Activated CD4-positive, alpha-beta T cell treated with anti-CD3 and anti-CD28 coated beads for 36 hours (primary cell): ENCODE data around the gene ASIC3. TPM values are rescaled to one million over a fixed set of nuclear protein-coding genes. Genes with fewer than 3 reads are reported as not detected.

Experiments
- ATAC-seq: fragments of 200-7000 bp; cut with Tn5 transposase; one replicate; pipeline ENCODE4 v1.10.0; 2021; ENCODE audit warnings: mild to moderate bottlenecking, moderate library complexity
- CTCF ChIA-PET: fragments of 350-600 bp; sonication (Branson Sonifier 250); formaldehyde crosslinking; loops from one replicate; lab custom pipeline; 2021; ENCODE audit warnings: antibody characterized with exemption; lab: Charles Lee
- POLR2A ChIA-PET: fragments of 350-600 bp; sonication (Branson Sonifier 250); formaldehyde crosslinking; loops from one replicate; lab custom pipeline; 2021; ENCODE audit warnings: antibody characterized with exemption, inconsistent platforms; lab: Charles Lee
- DNase-seq: peaks from one replicate; pipeline ENCODE4 v3.0.0-alpha.2; 2020
- H3K27ac Mint-ChIP-seq: one replicate; pipeline ENCODE4 v1.8.0; 2021; ENCODE audit warnings: mixed read lengths
- H3K27me3 Mint-ChIP-seq: one replicate; pipeline ENCODE4 v1.8.0; 2021; ENCODE audit warnings: mixed read lengths
- H3K36me3 Mint-ChIP-seq: one replicate; pipeline ENCODE4 v1.8.0; 2021; ENCODE audit warnings: low read depth, mixed read lengths
- H3K4me1 Mint-ChIP-seq: one replicate; pipeline ENCODE4 v1.8.0; 2021; ENCODE audit warnings: mixed read lengths
- H3K4me3 Mint-ChIP-seq: one replicate; pipeline ENCODE4 v1.8.0; 2021; ENCODE audit warnings: mild to moderate bottlenecking, moderate library complexity, mixed read lengths
- H3K9me3 Mint-ChIP-seq: one replicate; pipeline ENCODE4 v1.8.0; 2021; ENCODE audit warnings: low read depth, mixed read lengths
- intact Hi-C, 2 experiments: fragments of 100-400 bp; cut with DNase I in 1 of 2; cut with micrococcal nuclease in 1 of 2; formaldehyde crosslinking; loops; one replicate each; pipeline versions ENCODE4 v1.14.2 to v1.15.1; 2022 to 2024; cut with DNase I, micrococcal nuclease
- total RNA-seq, 2 experiments: library from RNA; stranded (reverse); gene quantifications; one replicate each; pipeline ENCODE4 v1.2.3, GENCODE V29; 2021

The ASIC3 gene
- total RNA-seq, 2 experiments from 2014 or later = 5.5 to 6.7 TPM

GRCh38 chr7:151057989-151058780 lies 9.9 kb downstream of the ASIC3 start:
- H3K4me1 Mint-ChIP-seq = peaks cover 28% of the 10 kb centered on the region
- peaks cover under 1% of the 10 kb centered on the region for H3K36me3 Mint-ChIP-seq
- no peaks in the 10 kb centered on the region for H3K27me3 Mint-ChIP-seq
- H3K4me3 Mint-ChIP-seq = peak overlapping the region; percentile 81
- intact Hi-C loops = loop anchor here (1.0 to 5.0 kb wide), 13 partner anchors 19 to 1931 kb away; partner anchors contain the start of genes ABCB8 (in 2 of the 2), FASTK (in 2 of the 2), ABCF2 (in 1 of the 2) and ACTR3C (in 1 of the 2)
- POLR2A ChIA-PET = interaction anchor here (0.8 kb wide), 1 partner anchor 22 kb away, joined by 3 read pairs; the partner anchor contains the start of gene FASTK
- H3K9me3 Mint-ChIP-seq = no peaks in the 10 kb centered on the region
- CTCF ChIA-PET = interaction anchor here (0.6 to 1.0 kb wide), 4 partner anchors 22 to 158 kb away, joined by 3 to 4 read pairs (median 3); partner anchors contain the start of genes ABCB8 and FASTK
- DNase-seq (peak; percentile 98), ATAC-seq (peak; percentile 96)
- peak overlapping the region; percentile 94 for H3K27ac Mint-ChIP-seq

GRCh38 chr7:151058781-151059366 lies 10.5 kb downstream of the ASIC3 start:
- POLR2A ChIA-PET = interaction anchor here (0.8 kb wide), 1 partner anchor 22 kb away, joined by 3 read pairs; the partner anchor contains the start of gene FASTK
- ATAC-seq (no peak), DNase-seq (peak; percentile 47)
- Mint-ChIP-seq H3K36me3 (peaks cover 5% of the 10 kb centered on the region), H3K27me3 (no peaks in the 10 kb centered on the region), H3K9me3 (no peaks in the 10 kb centered on the region), H3K4me3 (peak overlapping the region; percentile 81), H3K4me1 (peaks cover 28% of the 10 kb centered on the region), H3K27ac (peak overlapping the region; percentile 94)
- CTCF ChIA-PET = interaction anchor here (0.6 to 1.0 kb wide), 4 partner anchors 22 to 159 kb away, joined by 3 to 4 read pairs (median 3); partner anchors contain the start of genes ABCB8 and FASTK
- intact Hi-C loops = loop anchor here (1.0 to 5.0 kb wide), 13 partner anchors 20 to 1932 kb away; partner anchors contain the start of genes ABCB8 (in 2 of the 2), FASTK (in 2 of the 2), ABCF2 (in 1 of the 2) and ACTR3C (in 1 of the 2)

GRCh38 chr7:151059367-151060112 lies 11.2 kb downstream of the ASIC3 start, which contains the start of gene SLC4A2:
TSS of gene SLC4A2 (plus strand) at chr7:151059589. CDS start at chr7:151061988, 2,399 bp downstream.
- ChIA-PET CTCF (interaction anchor here (0.6 to 1.0 kb wide), 6 partner anchors 8 to 185 kb away, joined by 3 to 5 read pairs (median 4); no protein-coding TSS in a partner anchor), POLR2A (interaction anchor here (0.6 kb wide), 1 partner anchor 293 kb away, joined by 4 read pairs; no protein-coding TSS in a partner anchor)
- intact Hi-C loops = loop anchor here (2.0 to 5.0 kb wide), 5 partner anchors 41 to 1932 kb away; partner anchors contain the start of genes ZNF425 (in 1 of the 2), ZNF775 (in 1 of the 2) and ZNF862 (in 1 of the 2)
- ATAC-seq = peak; percentile 7
- H3K4me3 Mint-ChIP-seq = peak within 1 kb of the TSS; percentile 81
- H3K9me3 Mint-ChIP-seq = no peaks in the 10 kb centered on the region
- peaks cover 28% of the 10 kb centered on the region for H3K4me1 Mint-ChIP-seq
- H3K36me3 Mint-ChIP-seq = peaks cover 5% of the 10 kb centered on the region
- H3K27me3 Mint-ChIP-seq = no peaks in the 10 kb centered on the region
- DNase-seq = peak; percentile 79
- H3K27ac Mint-ChIP-seq = peak within 1 kb of the TSS; percentile 94

DNA sequence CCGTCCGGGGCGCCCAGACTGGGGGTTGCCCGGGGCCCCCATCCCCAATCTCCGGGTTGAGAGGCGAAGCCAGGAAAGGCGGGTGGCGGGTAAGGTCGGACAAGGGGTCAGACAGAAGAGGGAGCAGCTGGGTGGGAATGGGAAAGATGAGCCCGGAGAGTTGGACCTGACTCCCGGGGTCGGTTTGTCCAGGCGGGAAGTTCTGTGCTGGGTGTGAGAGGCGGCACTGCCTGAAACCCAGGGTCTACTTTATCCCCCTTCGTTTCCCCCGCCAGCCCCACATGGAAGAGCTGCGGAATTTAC lies 11.7 kb downstream of the ASIC3 start:
- H3K36me3 Mint-ChIP-seq = peaks cover 5% of the 10 kb centered on the region

DNA sequence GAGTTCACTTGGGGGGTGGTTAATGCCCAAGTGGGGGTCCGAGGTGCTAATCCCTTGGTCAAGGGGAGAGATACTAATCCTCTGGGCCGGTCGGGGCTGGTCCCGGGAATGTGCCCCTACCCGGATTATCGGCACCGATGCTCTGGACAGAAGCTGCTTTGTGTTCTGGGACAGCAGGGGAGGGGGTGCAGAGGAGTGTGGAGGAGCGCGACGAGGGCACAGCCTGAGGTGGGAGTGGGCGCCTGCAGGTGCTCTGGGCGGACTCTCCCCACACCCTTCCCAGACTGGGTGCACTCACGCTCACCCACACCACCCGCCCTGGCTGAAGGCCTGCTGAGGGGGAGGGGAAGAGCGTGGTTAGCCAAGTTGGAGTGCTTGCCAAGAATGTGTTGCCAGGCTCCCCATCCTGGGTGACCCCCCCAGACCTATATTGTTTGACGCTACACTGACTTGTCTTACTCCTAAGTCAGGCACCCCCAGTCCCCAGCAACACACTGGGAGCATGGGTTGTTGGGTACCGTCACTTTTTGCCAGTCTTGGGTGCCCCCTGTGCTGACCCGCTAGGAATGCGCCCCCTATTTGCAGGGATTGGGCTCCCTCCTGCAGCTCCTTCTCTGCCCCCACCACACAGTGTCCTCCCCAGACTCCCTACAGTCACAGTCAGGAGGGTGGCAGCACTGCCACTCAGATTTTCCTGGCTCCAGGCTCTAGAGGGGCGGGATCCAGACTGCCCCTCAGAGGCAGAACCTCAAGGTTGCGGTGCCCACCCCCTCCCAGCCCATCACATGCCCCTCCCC lies 12.3 kb downstream of the ASIC3 start:
- H3K27me3 Mint-ChIP-seq = no peaks in the 10 kb centered on the region
- peaks cover 28% of the 10 kb centered on the region for H3K4me1 Mint-ChIP-seq
- no peaks in the 10 kb centered on the region for H3K9me3 Mint-ChIP-seq
- peaks cover 8% of the 10 kb centered on the region for H3K36me3 Mint-ChIP-seq
- DNase-seq (peak; percentile 47), ATAC-seq (no peak)
- POLR2A ChIA-PET = interaction anchor here (0.6 kb wide), 1 partner anchor 292 kb away, joined by 4 read pairs; no protein-coding TSS in a partner anchor
- CTCF ChIA-PET = interaction anchor here (0.6 to 1.2 kb wide), 8 partner anchors 10 to 183 kb away, joined by 3 to 5 read pairs (median 4); partner anchors contain the start of gene ABCB8
- intact Hi-C loops = no loop called here
- peak overlapping the region; percentile 81 for H3K4me3 Mint-ChIP-seq
- H3K27ac Mint-ChIP-seq = peak overlapping the region; percentile 55

More for the DNA sequence above, 11.7 kb downstream of the ASIC3 start:
- Mint-ChIP-seq H3K4me3 (peak overlapping the region; percentile 81), H3K9me3 (no peaks in the 10 kb centered on the region), H3K4me1 (peaks cover 28% of the 10 kb centered on the region), H3K27me3 (no peaks in the 10 kb centered on the region), H3K27ac (peak overlapping the region; percentile 55)
- DNase-seq (no peak), ATAC-seq (no peak)
- intact Hi-C loops = no loop called here
- ChIA-PET CTCF (interaction anchor here (0.6 to 1.2 kb wide), 8 partner anchors 9 to 184 kb away, joined by 3 to 5 read pairs (median 4); partner anchors contain the start of gene ABCB8), POLR2A (interaction anchor here (0.6 kb wide), 1 partner anchor 293 kb away, joined by 4 read pairs; no protein-coding TSS in a partner anchor)

DNA sequence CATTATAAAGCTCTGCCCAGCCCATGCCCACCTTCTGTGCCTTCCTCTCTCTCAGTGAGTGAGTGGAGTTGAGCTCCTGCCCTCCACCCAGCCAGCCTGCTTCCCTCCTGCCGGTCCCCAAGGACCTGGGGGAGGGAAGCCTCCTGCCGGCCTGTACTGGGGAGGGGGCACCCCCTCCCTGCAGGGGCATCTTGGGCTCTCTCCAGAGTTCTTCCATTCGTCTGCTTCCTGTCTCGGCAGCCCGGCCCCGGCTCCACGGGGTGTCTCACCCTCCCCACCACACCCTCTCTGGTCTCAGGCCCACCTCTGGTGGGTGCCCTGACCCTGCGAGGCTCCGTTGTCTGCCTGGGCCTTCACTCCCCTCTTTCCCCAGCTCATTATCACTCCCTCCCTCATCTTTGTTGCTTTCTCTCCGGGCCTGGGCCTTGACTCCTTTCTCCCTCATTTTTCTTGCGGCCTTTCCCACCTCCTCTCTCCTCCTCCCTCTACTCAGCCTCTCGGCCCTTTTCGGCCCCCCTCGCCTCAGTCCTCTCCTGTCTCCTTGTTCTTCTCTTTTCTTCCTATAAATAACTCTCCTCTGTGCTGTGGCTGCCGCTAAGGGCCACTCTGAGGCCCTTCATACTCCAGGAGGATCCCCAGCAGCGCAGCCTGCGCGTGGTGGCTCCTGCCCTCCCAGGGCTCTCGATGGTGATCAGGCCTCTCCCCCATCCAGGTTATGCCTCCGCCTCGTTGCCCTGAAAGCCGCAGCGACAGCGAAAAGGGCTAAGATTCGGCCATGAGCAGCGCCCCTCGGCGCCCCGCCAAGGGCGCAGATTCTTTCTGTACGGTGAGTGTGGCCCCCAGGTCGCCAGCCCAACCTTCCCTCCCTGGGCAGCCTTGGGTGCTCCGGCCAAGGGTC lies 13.1 kb downstream of the ASIC3 start:
- peak overlapping the region; percentile 81 for H3K4me3 Mint-ChIP-seq
- DNase-seq (no peak), ATAC-seq (no peak)
- H3K36me3 Mint-ChIP-seq = peaks cover 8% of the 10 kb centered on the region
- H3K27me3 Mint-ChIP-seq = no peaks in the 10 kb centered on the region
- POLR2A ChIA-PET = no interaction called here
- CTCF ChIA-PET = interaction anchor here (1.2 kb wide), 1 partner anchor 47 kb away, joined by 5 read pairs; no protein-coding TSS in a partner anchor
- no peaks in the 10 kb centered on the region for H3K9me3 Mint-ChIP-seq
- intact Hi-C loops = no loop called here
- H3K4me1 Mint-ChIP-seq = peaks cover 28% of the 10 kb centered on the region
- H3K27ac Mint-ChIP-seq = peak overlapping the region; percentile 6

DNA sequence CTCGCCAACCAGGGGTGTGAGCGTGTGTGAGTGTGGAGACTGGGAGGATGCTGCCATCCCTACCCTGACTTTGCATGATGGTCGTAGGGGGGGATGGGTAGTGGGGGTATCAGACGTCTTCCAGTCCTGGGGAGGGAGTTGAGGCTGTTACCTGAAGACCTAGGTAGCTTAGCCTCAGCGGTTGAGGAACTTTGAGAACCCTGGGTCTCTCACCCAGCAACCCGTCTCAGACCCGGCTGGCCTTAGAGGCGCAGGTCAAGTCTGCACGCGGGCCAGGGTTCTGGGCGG lies 13.7 kb downstream of the ASIC3 start:
- peak overlapping the region; percentile 81 for H3K4me3 Mint-ChIP-seq
- H3K9me3 Mint-ChIP-seq = no peaks in the 10 kb centered on the region
- intact Hi-C loops = no loop called here
- POLR2A ChIA-PET = no interaction called here
- H3K36me3 Mint-ChIP-seq = peaks cover 10% of the 10 kb centered on the region
- DNase-seq = no peak
- no peaks in the 10 kb centered on the region for H3K27me3 Mint-ChIP-seq
- peaks cover 25% of the 10 kb centered on the region for H3K4me1 Mint-ChIP-seq
- CTCF ChIA-PET = no interaction called here
- no peak overlapping the region for H3K27ac Mint-ChIP-seq
- no peak for ATAC-seq

DNA sequence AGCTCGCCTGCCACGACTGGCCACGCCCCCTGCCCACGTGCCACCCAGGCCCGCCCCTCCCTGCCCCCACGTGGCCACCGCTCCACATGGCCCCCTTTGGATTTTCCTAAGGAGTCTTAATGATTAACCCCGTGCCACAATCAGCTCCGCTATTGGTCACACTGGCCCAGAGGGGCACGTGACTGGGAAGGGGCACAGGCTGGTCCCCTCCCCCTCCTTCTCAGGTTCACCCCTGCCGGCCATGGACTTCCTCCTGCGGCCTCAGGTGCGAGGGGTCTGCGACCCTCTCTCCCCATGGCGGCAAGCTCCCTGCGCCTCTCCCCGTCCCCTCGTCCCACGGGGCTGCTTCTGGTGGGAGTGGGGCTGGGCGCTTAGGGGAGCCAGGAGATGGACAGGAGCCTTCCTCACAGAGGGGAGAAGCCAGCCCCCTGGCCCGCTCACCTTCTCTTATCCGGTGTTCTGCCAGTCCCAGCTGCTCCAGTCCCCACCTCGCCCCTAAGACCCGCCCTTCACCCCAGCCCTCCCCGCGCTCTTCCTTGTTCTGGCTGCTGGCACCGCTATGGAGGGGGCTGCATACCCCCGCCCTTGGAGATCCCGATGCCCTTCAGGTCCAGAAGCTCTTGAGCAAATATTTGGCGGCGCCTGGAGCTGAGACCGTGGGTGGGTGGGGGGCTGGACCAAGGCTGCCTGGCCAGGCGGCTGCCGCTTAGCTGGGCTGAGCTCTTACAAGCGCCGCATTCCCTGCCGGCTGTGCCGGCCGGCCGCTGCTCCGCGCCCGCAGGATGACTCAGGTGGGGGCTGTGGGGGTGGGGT lies 14.3 kb downstream of the ASIC3 start:
- no peak for DNase-seq
- CTCF ChIA-PET = interaction anchor here (1.1 kb wide), 1 partner anchor 45 kb away, joined by 3 read pairs; no protein-coding TSS in a partner anchor
- Mint-ChIP-seq H3K36me3 (peaks cover 10% of the 10 kb centered on the region), H3K4me1 (peaks cover 20% of the 10 kb centered on the region), H3K27me3 (no peaks in the 10 kb centered on the region), H3K27ac (no peak overlapping the region), H3K4me3 (no peak overlapping the region), H3K9me3 (no peaks in the 10 kb centered on the region)
- no peak for ATAC-seq
- intact Hi-C loops = no loop called here
- POLR2A ChIA-PET = interaction anchor here (0.9 kb wide), 1 partner anchor 18 kb away, joined by 3 read pairs; the partner anchor contains the start of gene FASTK

GRCh38 chr7:151063212-151063561 lies 14.9 kb downstream of the ASIC3 start:
- Mint-ChIP-seq H3K4me3 (no peak overlapping the region), H3K36me3 (peaks cover 12% of the 10 kb centered on the region), H3K27me3 (no peaks in the 10 kb centered on the region), H3K9me3 (no peaks in the 10 kb centered on the region), H3K27ac (no peak overlapping the region), H3K4me1 (peaks cover 20% of the 10 kb centered on the region)
- CTCF ChIA-PET = interaction anchor here (1.1 kb wide), 1 partner anchor 46 kb away, joined by 3 read pairs; no protein-coding TSS in a partner anchor
- intact Hi-C loops = no loop called here
- DNase-seq = no peak
- no peak for ATAC-seq
- POLR2A ChIA-PET = interaction anchor here (0.9 kb wide), 1 partner anchor 17 kb away, joined by 3 read pairs; the partner anchor contains the start of gene FASTK
